HG03095 (cell line): Measurements from ENCODE around the gene CSGALNACT2.

Experiments used
- ATAC-seq: cut with Tn5 transposase; IDR thresholded peaks from one replicate; pipeline ENCODE4 v1.9.1; 2021; ENCODE audit warnings: moderate library complexity; ENCODE audit not compliant: unreplicated experiment

The CSGALNACT2 gene

DNA sequence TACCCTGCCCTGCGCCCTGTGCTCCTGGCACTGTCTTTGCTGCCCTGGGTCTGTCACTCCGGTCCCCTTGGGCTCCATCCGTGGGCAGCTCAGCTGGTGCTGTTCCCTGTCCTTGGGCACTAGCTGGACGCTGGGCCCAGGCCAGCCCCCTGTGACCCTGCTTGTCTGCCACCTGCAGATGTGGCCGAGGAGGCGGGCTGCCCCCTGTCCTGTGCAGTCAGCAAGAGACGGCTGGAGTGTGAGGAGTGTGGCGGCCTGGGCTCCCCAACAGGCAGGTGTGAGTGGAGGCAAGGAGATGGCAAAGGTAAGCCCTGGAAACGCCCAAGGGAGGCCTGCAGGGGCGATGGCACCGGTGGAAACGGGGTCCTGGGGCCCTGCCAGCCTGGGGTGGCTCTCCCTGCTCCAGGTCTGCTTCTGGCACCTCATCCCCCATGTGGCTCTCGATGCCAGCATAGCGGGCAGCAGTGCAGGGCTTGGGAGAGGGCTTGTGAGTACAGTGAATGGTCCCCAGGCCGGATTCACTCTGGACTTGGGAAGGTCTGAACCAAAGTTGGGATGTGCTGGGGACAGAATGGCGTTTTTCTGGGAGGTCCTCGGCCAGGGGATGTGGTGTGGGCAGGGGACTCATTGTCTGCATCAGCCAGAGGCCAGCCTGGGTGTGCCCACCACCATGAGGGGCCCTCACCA lies 26.2 kb upstream of the CSGALNACT2 start:
- no peak for ATAC-seq

- ATAC-seq = no peak
Observed at GRCh38 chr10:43112608-43112961, 25.7 kb upstream of the CSGALNACT2 start.

DNA sequence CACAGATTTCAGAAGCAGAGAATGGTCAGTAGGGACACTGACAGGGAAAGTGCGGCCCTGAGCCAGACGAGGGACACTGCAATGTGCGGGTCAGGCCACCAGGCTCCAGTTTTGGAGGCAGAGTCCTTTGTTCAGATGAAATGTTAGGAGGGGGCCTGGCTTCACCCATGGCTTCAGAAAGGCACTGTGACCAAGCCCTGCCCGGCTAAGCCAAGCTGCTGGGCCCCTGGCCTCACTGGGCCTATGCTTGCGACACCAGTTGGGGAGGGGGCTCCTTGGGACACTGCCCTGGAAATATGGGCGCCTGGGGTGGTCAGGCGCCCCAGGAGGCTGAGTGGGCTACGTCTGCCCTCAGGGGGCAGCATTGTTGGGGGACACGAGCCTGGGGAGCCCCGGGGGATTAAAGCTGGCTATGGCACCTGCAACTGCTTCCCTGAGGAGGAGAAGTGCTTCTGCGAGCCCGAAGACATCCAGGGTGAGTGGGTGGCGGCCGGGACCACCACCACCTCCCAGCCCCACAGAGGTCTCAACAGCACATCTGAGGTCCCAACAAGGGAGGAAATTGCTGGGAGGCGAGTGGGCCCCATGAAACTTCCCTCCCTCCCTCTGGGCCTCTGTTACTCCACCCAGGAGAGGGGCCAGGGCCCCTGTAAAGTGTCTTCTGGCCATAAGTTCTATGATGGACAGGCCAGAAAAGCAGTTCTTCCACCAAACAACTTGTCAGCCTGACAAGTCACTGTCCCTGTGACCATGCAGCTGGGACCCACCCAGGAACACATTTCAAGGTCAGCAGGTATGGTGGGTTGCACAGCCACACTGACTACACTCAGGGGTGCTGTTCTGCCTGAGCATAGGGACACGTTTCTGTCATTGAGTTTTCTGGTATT lies 24.8 kb upstream of the CSGALNACT2 start:
- ATAC-seq = no peak

GRCh38 chr10:43114088-43114742 lies 24.0 kb upstream of the CSGALNACT2 start:
- ATAC-seq = no peak

DNA sequence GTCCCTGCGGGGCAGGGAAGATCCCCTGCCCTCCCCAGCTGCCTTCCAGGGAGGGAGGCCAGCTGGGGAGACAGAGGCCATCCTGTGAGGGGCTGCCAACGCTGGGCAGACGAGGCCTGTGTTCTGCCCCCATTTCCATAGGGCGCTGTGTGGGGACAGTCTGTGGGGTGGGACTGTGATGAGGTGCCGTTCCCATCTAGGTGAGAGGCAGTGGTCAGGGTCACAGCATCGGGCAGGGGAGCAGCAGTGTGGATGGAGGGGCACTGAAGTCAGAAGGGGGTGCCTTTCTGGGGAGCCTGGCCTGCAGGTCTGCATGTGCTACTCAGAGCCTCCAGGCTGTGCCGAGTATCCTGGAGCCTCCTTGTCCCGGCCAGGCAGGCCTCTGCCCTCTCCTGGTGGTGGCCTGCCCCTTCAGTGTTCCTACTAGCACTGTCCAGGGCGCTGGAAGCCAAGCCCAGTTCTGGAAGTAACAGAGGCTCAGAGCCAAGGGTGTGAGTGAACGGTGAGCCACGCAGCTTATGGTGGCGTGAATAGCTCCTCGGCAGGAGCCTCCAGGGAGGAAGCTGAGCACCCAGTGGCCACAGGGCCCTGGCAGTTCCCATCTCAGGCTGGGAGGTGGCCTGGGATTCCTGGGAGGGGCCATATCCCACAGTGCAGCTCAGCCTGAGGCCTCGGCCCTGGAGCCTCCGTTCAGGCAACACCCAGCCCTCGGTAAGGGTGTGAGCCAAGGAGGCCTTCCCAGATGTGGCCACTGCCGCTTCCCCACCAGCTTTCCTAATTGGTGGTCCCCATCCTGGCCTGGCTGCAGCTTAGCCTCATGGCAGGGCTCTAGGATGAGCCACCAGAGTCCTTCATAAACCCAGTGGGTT lies 23.3 kb upstream of the CSGALNACT2 start:
- no peak for ATAC-seq

GRCh38 chr10:43115881-43116595 lies 22.2 kb upstream of the CSGALNACT2 start:
- ATAC-seq = no peak

DNA sequence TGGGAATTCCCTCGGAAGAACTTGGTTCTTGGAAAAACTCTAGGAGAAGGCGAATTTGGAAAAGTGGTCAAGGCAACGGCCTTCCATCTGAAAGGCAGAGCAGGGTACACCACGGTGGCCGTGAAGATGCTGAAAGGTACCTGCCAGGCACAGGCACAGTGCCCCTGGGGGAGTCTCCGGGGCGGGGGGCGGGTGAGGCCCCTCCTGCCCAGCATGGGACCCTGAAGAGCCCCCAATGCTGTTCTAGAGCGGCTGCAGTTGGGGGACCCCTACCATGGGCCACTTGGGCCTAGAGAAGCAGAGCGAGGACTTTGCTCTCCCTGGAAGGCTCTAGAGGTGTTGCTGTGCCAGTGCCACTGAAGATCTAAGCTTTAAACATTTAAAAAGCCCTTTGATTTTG lies 21.6 kb upstream of the CSGALNACT2 start:
- no peak for ATAC-seq

DNA sequence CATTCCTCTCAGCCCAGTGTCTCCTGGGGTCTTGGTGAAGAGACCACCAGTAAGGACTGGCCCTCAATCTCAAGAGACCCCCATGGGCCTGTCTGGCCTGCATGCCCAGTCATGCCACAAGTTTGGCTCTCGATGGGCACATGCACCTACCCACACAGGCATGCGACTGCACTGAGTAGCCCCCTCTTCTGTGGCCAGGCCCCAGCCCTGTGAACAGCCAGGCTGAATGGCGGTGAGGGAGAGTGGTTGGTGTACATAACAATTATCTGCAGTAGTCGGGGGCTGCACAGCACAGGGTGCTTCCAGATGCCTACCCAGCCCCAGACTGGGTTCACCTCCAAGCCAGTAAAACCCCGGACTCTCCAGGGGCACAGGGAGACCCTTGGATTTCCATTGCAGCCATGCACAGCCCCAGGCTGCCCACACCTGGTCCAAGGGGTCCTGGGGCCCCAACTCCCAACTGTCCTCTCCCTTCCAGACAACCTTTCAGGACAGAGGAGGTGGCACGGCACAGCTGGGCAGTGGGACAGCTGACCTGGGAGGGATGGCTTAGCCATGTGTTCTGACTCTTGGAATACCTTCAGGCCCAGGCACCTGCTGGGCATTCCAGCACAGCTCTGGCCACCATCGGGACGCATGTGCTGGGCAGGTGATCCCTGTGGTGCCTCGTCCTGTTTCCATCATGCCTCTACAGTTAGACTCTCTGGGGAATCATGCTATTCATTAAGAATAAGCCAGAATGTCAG lies 21.0 kb upstream of the CSGALNACT2 start:
- no peak for ATAC-seq

DNA sequence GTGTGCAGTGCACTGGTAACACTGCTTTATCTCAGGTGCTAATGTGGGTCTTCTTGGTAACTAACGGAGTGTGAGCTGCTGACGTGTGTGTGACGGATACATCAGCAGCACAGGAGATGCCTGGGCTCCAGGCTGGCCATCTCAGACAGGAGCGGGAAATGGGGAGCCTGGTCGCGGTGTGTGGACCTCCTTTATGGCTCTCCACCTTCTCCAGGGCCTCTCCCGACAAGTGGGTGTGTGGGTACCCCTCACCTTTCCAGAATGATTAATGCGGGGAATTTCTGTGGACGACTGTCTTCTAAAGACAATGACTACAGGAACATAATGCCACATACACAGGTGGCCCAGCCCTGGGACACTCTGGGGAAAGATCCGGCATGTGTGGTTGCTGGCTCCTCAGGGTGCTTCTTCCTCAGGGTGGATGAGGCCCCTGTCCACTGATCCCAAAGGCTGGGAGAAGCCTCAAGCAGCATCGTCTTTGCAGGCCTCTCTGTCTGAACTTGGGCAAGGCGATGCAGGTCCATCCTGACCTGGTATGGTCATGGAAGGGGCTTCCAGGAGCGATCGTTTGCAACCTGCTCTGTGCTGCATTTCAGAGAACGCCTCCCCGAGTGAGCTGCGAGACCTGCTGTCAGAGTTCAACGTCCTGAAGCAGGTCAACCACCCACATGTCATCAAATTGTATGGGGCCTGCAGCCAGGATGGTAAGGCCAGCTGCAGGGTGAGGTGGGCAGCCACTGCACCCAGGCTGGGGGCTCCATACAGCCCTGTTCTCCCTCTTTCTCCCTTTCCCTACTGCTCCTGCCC lies 20.3 kb upstream of the CSGALNACT2 start:
- ATAC-seq = no peak

DNA sequence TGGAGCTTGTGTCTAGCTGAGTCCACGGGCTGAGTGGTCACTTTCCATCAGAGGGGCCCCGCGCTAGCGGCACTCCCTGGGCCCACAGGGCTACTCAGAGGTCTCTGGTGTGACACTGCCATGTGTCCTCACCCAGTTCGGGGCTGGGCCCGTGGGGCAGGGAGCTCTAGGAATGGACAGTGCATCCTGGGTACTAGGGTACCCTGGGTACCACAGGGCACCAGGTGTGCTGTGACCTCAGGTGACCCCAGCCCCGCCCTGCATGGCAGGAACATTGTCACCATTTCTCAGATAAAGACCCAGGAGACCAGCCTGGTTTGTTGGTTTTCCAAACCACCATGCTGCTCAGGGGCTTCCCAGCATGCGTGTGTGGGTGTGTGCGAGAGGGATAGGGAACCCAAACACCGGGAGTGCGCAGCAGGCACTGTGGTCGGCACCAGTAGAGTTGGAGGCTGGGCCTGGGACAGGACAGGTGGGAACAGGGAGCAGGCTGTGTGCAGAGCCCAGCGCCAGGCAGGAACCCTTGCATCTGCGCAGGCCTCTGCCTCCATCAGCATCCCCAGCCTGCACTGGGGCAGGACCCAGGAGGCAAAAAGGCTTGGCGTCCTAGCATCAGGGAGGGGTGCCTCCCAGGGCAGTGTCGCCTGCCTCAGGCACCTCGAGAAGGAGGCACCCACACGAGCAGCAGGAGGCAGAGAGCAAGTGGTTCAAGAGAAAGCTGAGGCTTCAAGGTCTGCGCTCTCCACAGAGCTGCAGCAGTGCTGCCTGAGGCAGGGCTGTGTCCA lies 19.4 kb upstream of the CSGALNACT2 start:
- ATAC-seq = no peak

- no peak for ATAC-seq
Observed at GRCh38 chr10:43119416-43120115, 18.7 kb upstream of the CSGALNACT2 start.

DNA sequence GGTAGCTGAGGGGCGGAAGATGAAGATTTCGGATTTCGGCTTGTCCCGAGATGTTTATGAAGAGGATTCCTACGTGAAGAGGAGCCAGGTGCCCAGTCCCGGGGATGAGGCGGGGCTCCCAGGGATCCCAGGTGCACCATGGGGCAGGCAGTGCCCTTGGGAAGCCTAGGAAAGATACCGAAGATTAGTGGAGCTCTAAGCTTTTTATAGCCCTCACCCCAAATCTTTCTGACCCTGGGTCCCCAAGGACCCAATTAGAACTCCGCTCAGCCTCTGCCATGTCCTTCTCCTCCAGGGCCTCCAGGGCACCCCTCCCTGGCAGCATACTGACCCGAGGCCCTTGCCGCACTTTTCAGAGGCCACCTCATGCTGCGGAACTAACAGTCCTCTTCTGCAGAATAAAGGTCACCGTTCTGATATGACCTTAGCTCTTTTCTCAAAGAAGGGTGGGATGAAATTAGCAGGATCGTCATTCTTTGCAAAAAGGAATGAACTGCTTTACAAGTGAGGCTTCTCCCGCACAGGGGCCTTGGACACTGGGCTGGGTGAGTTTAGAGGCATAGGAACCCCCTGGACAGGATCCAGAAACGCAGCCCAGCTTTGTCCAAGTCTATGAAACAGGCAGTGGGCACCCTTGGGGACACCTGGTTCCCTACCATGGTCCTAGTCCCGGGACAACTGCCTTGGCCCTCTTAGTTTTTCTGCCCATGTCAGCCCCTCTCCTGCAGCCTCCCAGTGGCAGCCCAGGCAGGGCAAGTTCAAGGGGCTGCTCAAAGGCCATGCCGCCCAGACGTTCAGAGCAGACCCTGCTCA lies 17.9 kb upstream of the CSGALNACT2 start:
- ATAC-seq = peak; percentile 4

DNA sequence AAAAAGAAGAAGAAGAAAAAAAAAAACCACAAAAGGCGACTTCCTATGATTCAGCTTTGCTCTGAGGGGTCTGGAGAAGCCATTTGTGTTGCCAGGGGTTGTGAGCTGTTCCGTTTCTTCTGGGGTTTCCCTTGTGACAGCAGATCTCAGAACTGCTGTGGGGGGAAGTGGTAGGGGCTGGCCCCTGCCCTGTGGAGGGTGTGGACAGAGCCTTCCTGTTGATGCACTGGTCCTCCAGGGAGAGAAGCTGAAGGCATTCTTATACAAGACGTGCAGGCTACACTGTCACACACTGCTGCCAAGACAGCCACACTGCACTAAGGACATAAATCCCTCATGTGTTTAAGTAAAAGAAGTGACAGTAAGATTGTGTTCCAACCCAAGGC lies 17.3 kb upstream of the CSGALNACT2 start:
- peak; percentile 91 for ATAC-seq

- no peak for ATAC-seq
Observed at GRCh38 chr10:43121444-43121843, 16.8 kb upstream of the CSGALNACT2 start.

DNA sequence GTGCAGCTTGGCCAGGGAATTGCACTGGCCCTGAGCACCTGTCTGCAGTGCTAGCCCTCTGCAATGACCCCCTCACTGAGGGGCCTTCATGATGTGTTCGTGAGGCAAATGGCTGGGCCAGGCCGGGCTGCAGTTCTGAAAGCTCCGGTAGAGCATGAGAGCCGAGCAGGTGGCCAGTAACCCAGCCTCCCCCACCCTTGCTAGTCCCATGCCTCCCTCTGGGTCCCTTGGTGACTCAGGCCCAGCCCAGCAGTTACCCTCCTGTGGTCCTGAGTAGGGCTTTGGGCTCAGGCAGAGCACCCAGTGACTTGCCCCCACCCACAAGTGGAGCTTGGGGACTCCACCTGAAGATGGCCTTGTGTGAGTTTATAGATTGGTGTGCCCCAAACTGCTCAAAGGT lies 16.1 kb upstream of the CSGALNACT2 start:
- ATAC-seq = no peak

DNA sequence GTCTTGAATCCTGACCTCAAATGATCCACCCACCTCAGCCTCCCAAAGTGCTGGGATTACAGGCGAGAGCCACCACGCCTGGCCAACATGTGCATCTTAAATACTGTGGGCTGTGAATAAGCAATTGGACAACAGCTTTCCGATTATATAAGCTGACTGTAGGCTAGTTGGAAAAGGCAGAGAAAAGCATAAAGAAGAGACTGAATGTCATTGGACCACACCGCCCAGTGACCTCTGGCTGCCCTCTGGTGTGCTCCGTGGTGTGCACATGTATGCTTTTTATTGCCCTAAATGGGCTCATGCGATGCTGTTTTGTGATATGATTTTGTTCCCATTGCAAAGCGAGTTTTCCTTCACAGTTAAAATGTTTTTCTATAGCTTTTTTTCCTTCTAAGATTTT lies 15.4 kb upstream of the CSGALNACT2 start:
- no peak for ATAC-seq
